ENCODE measurements around the gene EDDM13. TPM values are rescaled to one million over a fixed set of nuclear protein-coding genes. Genes with fewer than 3 reads are reported as not detected.

EDDM13 gene
- total and polyA plus RNA-seq, 2 of the 13 experiments (the other 11 are each of a cell fraction or from before 2014, with no cell fraction given) = not detected

DNA sequence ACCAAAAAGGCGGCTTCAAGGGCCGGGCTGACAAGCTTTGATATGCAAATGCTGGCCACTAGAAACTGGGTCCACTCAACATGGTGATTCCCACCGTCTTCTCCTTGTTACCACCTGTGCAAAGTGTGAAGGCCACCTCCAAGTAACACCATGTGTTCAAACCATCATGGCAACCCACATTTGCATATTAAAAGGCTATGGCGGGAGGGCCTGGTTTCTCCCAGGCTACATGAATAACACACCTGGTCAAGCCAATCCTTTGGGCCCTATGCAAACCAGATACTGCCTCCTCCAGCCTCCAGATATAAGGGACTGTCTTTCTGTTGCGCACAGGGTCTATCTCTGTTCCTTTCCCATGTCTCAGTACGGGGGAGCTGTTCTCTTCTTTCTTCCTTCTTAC, 78.7 kb downstream of the EDDM13 start:
- Histone ChIP-seq H4K20me1 (ENCODE audit: insufficient read depth, low read length) (no peaks in the 10 kb centered on the region), H3K9ac (ENCODE audit: insufficient read depth, low read depth, low read length) (no peak overlapping the region), H2AFZ (ENCODE audit: low read length) (no peak overlapping the region), H3K4me2 (ENCODE audit: low read depth, low read length) (no peak overlapping the region), H3K4me1 (ENCODE audit: insufficient read depth, low read length) (peaks cover 32% of the 10 kb centered on the region), H3K79me2 (ENCODE audit: insufficient read depth, low read length) (no peaks in the 10 kb centered on the region), H3K36me3 (replicated peaks in 1 of 2; ENCODE audit: control insufficient read depth in 1 of 2, insufficient read depth in 2 of 2, low read length in 2 of 2) (no peaks in the 10 kb centered on the region), H3K27me3 (ENCODE audit: control insufficient read depth in 1 of 2, insufficient read depth in 2 of 2, low read length in 2 of 2) (no peaks in the 10 kb centered on the region), H3K9me3 (ENCODE audit: low read length) (no peaks in the 10 kb centered on the region), H3K27ac (ENCODE audit: extremely low read length, insufficient read depth, low read length) (no peak overlapping the region), H3K4me3 (replicated peaks in 1 of 3; ENCODE audit: insufficient read depth in 1 of 3, low read depth in 2 of 3, low read length in 3 of 3) (no peak overlapping the region)
- intact Hi-C loops (cut with micrococcal nuclease; ENCODE audit: unreplicated experiment) (no loop called here), in situ Hi-C loops (cut with HindIII; ENCODE audit: extremely low pct_ligation_motif_present, low pct_unique_long_range_greater_than_20kb) (no loop called here)
- WGBS (ENCODE audit: low lambda C conversion rate) = 57% methylated on average over 6 of the region's 6 CpGs
- ChIA-PET POLR2A (no interaction called here), CTCF (ENCODE audit: low intra/inter-chr PET ratio, low total read pairs) (interaction anchor here (1.0 to 1.7 kb wide), 2 partner anchors 42 to 285 kb away, joined by 3 to 6 read pairs; no protein-coding TSS in a partner anchor)
- no peak for ATAC-seq
- BruUV-seq (replicated peaks) = no TSS peak
- DNase-seq (ENCODE audit: low spot score) = no peak
- no peak for FAIRE-seq
- TF ChIP-seq NAIF1 (CRISPR knock-in tag; IDR thresholded peaks at IDR 0.05; ENCODE audit: borderline replicate concordance) = no peak
- no peak for TF ChIP-seq SRSF4 (IDR thresholded peaks at IDR 0.05; ENCODE audit: low read depth, low read length, poor library complexity, severe bottlenecking)
- TF ChIP-seq ZFP41 (CRISPR knock-in tag; IDR thresholded peaks at IDR 0.05; ENCODE audit: borderline replicate concordance) = no peak
- no peak for TF ChIP-seq FOXK2 (IDR thresholded peaks at IDR 0.05)
- TF ChIP-seq MBNL3 (CRISPR knock-in tag; conservative IDR thresholded peaks at IDR 0.05) = no peak
- TF ChIP-seq, protein P1, sequence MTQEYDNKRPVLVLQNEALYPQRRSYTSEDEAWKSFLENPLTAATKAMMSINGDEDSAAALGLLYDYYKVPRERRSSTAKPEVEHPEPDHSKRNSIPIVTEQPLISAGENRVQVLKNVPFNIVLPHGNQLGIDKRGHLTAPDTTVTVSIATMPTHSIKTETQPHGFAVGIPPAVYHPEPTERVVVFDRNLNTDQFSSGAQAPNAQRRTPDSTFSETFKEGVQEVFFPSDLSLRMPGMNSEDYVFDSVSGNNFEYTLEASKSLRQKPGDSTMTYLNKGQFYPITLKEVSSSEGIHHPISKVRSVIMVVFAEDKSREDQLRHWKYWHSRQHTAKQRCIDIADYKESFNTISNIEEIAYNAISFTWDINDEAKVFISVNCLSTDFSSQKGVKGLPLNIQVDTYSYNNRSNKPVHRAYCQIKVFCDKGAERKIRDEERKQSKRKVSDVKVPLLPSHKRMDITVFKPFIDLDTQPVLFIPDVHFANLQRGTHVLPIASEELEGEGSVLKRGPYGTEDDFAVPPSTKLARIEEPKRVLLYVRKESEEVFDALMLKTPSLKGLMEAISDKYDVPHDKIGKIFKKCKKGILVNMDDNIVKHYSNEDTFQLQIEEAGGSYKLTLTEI (CRISPR knock-in tag; conservative IDR thresholded peaks at IDR 0.05) = no peak
- no peak for TF ChIP-seq ZNF232 (CRISPR knock-in tag; IDR thresholded peaks at IDR 0.05; ENCODE audit: borderline replicate concordance)
- TF ChIP-seq, protein P2, sequence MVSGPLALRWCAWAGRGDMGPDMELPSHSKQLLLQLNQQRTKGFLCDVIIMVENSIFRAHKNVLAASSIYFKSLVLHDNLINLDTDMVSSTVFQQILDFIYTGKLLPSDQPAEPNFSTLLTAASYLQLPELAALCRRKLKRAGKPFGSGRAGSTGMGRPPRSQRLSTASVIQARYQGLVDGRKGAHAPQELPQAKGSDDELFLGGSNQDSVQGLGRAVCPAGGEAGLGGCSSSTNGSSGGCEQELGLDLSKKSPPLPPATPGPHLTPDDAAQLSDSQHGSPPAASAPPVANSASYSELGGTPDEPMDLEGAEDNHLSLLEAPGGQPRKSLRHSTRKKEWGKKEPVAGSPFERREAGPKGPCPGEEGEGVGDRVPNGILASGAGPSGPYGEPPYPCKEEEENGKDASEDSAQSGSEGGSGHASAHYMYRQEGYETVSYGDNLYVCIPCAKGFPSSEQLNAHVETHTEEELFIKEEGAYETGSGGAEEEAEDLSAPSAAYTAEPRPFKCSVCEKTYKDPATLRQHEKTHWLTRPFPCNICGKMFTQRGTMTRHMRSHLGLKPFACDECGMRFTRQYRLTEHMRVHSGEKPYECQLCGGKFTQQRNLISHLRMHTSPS (CRISPR knock-in tag; IDR thresholded peaks at IDR 0.05; ENCODE audit: low read depth) = no peak
- TF ChIP-seq SP140L (CRISPR knock-in tag; IDR thresholded peaks at IDR 0.05; ENCODE audit: borderline replicate concordance) = no peak
- no peak for TF ChIP-seq ZNF674 (CRISPR knock-in tag; IDR thresholded peaks at IDR 0.05; ENCODE audit: low read depth)
- no peak for TF ChIP-seq KDM5B (CRISPR knock-in tag; IDR thresholded peaks at IDR 0.05; ENCODE audit: borderline replicate concordance)
- TF ChIP-seq, protein P3, sequence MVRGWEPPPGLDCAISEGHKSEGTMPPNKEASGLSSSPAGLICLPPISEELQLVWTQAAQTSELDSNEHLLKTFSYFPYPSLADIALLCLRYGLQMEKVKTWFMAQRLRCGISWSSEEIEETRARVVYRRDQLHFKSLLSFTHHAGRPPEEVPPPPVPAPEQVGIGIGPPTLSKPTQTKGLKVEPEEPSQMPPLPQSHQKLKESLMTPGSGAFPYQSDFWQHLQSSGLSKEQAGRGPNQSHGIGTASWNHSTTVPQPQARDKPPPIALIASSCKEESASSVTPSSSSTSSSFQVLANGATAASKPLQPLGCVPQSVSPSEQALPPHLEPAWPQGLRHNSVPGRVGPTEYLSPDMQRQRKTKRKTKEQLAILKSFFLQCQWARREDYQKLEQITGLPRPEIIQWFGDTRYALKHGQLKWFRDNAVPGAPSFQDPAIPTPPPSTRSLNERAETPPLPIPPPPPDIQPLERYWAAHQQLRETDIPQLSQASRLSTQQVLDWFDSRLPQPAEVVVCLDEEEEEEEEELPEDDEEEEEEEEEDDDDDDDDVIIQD (CRISPR knock-in tag; IDR thresholded peaks at IDR 0.05; ENCODE audit: low read depth) = no peak
- TF ChIP-seq RFX1 (IDR thresholded peaks at IDR 0.05) = no peak
